Upper lobe of right lung (tissue), 1 donor: ENCODE measurements around the gene RNF39. TPM values are rescaled to one million over a fixed set of nuclear protein-coding genes. Genes with fewer than 3 reads are reported as not detected.
"Not testable (repeated sequence)": the region's sequence is repeated elsewhere in the genome, so short reads cannot be mapped to it uniquely, and the experiment has no call there.

ENCODE experiments used
- ATAC-seq: fragments of 200-7000 bp; cut with Tn5 transposase; one replicate; pipeline ENCODE4 v1.9.1; 2020; ENCODE audit warnings: mild to moderate bottlenecking, moderate library complexity
- DNase-seq: peaks from one replicate; pipeline ENCODE4 v3.0.0-alpha.2; 2020
- H3K27ac ChIP-seq: fragments of 200-600 bp; one replicate; pipeline ENCODE4 v1.8.0; 2022
- H3K27me3 ChIP-seq: fragments of 200-600 bp; one replicate; pipeline ENCODE4 v1.8.0; 2022; ENCODE audit warnings: mild to moderate bottlenecking
- H3K36me3 ChIP-seq: fragments of 200-600 bp; one replicate; pipeline ENCODE4 v1.8.0; 2022
- H3K4me1 ChIP-seq: fragments of 200-600 bp; one replicate; pipeline ENCODE4 v1.8.0; 2022
- H3K4me3 ChIP-seq: fragments of 200-600 bp; one replicate; pipeline ENCODE4 v1.8.0; 2022; ENCODE audit warnings: mild to moderate bottlenecking
- H3K9me3 ChIP-seq: fragments of 200-600 bp; one replicate; pipeline ENCODE4 v1.8.0; 2022
- CTCF ChIP-seq: fragments of 200-600 bp; IDR thresholded peaks from one replicate; pipeline ENCODE4 v1.8.0; 2022; ENCODE audit warnings: antibody characterized with exemption
- intact Hi-C: fragments of 100-400 bp; cut with DNase I; formaldehyde crosslinking; loops from one replicate; pipeline ENCODE4 v1.11.0; 2022
- total RNA-seq: library from RNA; stranded (reverse); fragmentation: NEBNext Ultra II Directional; extraction: Animal tissue kit (Norgen Biotek cat#: 25700); gene quantifications from one replicate; pipeline ENCODE4 v1.2.1, GENCODE V29; 2021
- donor health status: DM: no; HTN: yes; CAD: no; lungs with severe emphysema.

RNF39 gene
- total RNA-seq, 1 donor from 2014 or later = 2.4 TPM

- DNase-seq (no peak), ATAC-seq (no peak)
- no peak for TF ChIP-seq CTCF
- H3K27me3 ChIP-seq = no peaks in the 10 kb centered on the region
- intact Hi-C loops = no loop called here
- no peaks in the 10 kb centered on the region for H3K36me3 ChIP-seq
- H3K9me3 ChIP-seq = no peaks in the 10 kb centered on the region
- H3K4me1 ChIP-seq = no peaks in the 10 kb centered on the region
- no peak overlapping the region for H3K4me3 ChIP-seq
- H3K27ac ChIP-seq = no peak overlapping the region
These were observed 44.2 kb downstream of the RNF39 start for GRCh38 chr6:30031381-30031780.

- ATAC-seq (no peak), DNase-seq (no peak)
- Histone ChIP-seq H3K9me3 (no peaks in the 10 kb centered on the region), H3K4me1 (no peaks in the 10 kb centered on the region), H3K36me3 (no peaks in the 10 kb centered on the region), H3K4me3 (no peak overlapping the region), H3K27ac (no peak overlapping the region), H3K27me3 (no peaks in the 10 kb centered on the region)
- intact Hi-C loops = no loop called here
- no peak for TF ChIP-seq CTCF
These were observed 46.0 kb downstream of the RNF39 start for GRCh38 chr6:30029588-30029987.

GRCh38 chr6:30025186-30025585 lies 50.4 kb downstream of the RNF39 start:
- Histone ChIP-seq H3K9me3 (no peaks in the 10 kb centered on the region), H3K4me3 (no peak overlapping the region), H3K27ac (no peak overlapping the region), H3K36me3 (no peaks in the 10 kb centered on the region), H3K4me1 (no peaks in the 10 kb centered on the region), H3K27me3 (no peaks in the 10 kb centered on the region)
- intact Hi-C loops = no loop called here
- no peak for ATAC-seq
- no peak for DNase-seq
- no peak for TF ChIP-seq CTCF

GRCh38 chr6:30022712-30023111 lies 52.9 kb downstream of the RNF39 start:
- intact Hi-C loops, H3K36me3 ChIP-seq, DNase-seq, ATAC-seq, H3K4me3 ChIP-seq, H3K27me3 ChIP-seq, H3K9me3 ChIP-seq, H3K27ac ChIP-seq, H3K4me1 ChIP-seq: not testable (repeated sequence)

- H3K9me3 ChIP-seq = no peaks in the 10 kb centered on the region
- H3K4me3 ChIP-seq = no peak overlapping the region
- DNase-seq (no peak), ATAC-seq (no peak)
- no peaks in the 10 kb centered on the region for H3K36me3 ChIP-seq
- intact Hi-C loops = no loop called here
- no peaks in the 10 kb centered on the region for H3K4me1 ChIP-seq
- TF ChIP-seq CTCF = no peak
- no peak overlapping the region for H3K27ac ChIP-seq
- H3K27me3 ChIP-seq = no peaks in the 10 kb centered on the region
These were observed 53.4 kb downstream of the RNF39 start for GRCh38 chr6:30022189-30022588.

- H3K27me3 ChIP-seq = no peaks in the 10 kb centered on the region
- H3K27ac ChIP-seq = no peak overlapping the region
- ATAC-seq = peak; percentile 47
- TF ChIP-seq CTCF = no peak
- H3K36me3 ChIP-seq = no peaks in the 10 kb centered on the region
- H3K9me3 ChIP-seq = no peaks in the 10 kb centered on the region
- H3K4me3 ChIP-seq = no peak overlapping the region
- intact Hi-C loops = no loop called here
- no peaks in the 10 kb centered on the region for H3K4me1 ChIP-seq
- DNase-seq = no peak
These were observed 54.9 kb downstream of the RNF39 start for GRCh38 chr6:30020626-30021025.

Other genes starting within 250 kb of the RNF39 start
- 1.6 TPM for gene HLA-G, start 247.9 kb downstream of the RNF39 start, total RNA-seq
- 1,071 TPM for gene HLA-A, start 133.2 kb downstream of the RNF39 start, total RNA-seq
- 20.3 TPM for gene POLR1H, start 14.5 kb downstream of the RNF39 start, total RNA-seq
- 62.6 TPM for gene PPP1R11, start 8.6 kb downstream of the RNF39 start, total RNA-seq
- gene TRIM31, start 37.3 kb upstream of the RNF39 start, total RNA-seq = 0.35 TPM
- not detected for gene TRIM40, start 60.4 kb upstream of the RNF39 start, total RNA-seq
- gene TRIM10, start 85.4 kb upstream of the RNF39 start, total RNA-seq = not detected
- not detected for gene TRIM15, start 87.8 kb upstream of the RNF39 start, total RNA-seq
- gene TRIM26, start 137.6 kb upstream of the RNF39 start, total RNA-seq = 48.1 TPM